GM21360 (cell line): Measurements from ENCODE around the gene VTI1A.
"Not testable (repeated sequence)": the region's sequence is repeated elsewhere in the genome, so short reads cannot be mapped to it uniquely, and the experiment has no call there.

ENCODE experiments used
- ATAC-seq: cut with Tn5 transposase; IDR thresholded peaks from one replicate; pipeline ENCODE4 v1.9.1; 2021; ENCODE audit warnings: mild to moderate bottlenecking, moderate library complexity; ENCODE audit not compliant: unreplicated experiment

VTI1A gene

DNA sequence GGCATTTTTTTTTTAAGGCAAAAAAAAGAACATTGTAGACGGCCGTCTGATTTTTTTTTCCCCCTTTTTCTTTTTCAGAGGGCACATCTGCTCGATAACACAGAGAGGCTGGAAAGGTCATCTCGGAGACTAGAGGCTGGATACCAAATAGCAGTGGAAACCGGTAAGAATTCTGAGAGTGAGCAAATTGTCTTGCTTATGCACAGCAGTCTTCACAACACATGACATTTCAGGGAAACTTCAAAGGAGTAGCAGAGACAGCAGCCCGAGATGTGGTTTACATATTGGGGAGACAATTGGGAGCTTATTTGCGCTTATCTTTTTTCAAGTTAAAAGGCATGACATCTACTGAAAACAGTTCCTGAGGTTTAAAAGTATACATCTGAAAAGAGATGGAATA is 91.2 kb downstream of the VTI1A start:
- ATAC-seq: no peak

DNA sequence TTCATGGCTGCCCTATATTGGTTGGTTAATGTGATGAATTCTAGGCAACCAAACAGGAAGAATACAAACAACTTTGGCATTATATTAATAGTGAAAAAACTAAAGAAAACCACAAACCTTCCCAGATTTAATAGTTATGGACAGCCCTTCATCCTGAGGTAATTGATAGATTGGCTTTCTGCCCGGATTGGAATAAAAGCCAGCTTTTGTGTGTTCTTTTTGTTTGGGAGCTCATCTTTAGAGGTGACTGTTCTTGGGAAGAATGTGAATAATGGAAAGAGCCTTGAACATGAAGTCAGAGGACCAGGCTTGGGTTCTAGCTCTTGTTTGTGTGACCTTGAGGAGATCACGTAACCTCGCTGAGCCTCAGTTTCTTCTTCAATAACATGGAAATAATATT is 92.3 kb downstream of the VTI1A start:
- no peak for ATAC-seq

DNA sequence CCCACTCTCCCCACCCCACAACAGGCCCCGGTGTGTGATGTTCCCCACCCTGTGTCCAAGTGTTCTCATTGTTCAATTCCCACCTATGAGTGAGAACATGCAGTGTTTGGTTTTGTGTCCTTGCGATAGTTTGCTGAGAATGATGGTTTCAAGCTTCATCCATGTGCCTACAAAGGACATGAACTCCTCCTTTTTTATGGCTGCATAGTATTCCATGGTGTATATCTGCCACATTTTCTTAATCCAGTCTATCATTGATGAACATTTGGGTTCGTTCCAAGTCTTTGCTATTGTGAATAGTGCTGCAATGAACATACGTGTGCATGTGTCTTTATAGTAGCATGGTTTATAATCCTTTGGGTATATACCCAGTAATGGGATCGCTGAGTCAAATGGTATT is 95.8 kb downstream of the VTI1A start:
- not testable (repeated sequence) for ATAC-seq

DNA sequence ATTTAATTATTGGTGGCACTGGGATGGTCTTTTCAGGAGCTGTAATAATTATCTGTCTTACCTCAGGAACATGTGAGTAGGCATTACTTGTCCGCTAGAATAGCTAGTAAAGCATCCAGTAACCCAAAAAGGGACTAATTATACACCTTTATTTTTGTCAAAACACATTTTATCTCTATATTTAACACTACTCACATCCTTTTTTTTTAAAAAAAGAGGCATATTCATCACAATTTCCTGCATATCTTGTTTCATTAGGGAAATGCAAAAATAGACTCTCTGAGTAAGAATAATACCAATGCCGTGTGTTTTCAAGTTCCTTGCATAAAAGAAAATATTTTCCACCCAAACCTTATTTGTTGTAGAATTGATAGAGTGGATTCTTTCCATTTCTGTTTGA is 99.5 kb downstream of the VTI1A start:
- ATAC-seq: peak; percentile 46

DNA sequence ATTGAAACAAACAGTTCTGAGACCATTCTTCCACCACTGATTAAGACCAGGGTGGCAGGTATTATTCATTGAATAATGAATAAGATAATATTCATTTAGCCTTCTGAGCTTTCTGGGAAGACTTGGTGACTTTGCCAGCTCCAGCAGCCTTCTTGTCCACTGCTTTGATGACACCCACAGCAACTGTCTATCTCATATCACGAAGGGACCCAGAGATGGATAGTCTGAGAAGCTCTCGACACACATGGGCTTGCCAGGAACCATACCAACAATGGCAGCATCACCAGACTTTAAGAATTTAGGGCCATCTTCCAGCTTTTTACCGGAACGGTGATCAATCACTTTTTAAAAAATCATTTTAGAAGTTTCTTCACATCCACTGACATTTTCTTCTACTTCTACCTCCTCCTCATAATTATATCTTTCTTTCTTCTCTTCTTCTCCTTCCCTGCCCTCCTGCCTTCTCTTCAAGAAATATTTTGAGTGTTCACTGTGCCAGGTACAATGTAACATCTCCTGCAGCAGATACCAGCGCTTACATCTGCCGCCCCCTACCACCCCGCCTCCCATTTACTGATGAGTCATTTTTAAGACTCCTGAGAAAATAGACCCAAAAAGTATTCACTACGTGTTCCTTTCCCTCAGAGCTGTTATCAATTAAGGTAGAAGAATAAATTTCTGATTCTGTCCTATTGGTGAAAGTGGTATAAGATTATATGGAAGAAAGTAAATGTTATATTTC is 101.7 kb downstream of the VTI1A start:
- ATAC-seq: no peak

DNA sequence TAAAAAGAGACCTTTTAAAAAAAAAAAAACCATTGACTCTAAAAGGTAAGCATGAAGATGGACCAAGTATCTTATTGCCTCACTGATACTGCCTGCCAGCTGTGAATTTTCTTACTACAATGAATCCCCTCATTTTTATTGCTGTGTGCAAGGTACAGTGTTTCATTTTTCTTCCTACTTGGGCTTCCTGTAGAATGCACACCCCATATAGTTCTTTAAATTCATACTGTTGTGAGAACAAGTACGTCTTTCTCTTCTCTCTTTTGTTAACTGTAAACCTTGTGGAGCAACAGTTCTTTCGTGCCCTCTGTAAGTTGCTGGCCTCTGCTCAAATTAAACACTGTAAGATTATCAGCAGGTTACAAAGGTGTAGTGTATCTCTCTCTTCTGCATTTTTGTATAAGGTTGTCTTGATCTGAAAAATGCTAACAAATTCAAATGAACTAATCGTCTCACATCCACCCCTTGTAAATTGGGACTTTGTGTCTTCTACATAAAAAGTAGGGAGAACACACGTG is 105.6 kb downstream of the VTI1A start:
- no peak for ATAC-seq

DNA sequence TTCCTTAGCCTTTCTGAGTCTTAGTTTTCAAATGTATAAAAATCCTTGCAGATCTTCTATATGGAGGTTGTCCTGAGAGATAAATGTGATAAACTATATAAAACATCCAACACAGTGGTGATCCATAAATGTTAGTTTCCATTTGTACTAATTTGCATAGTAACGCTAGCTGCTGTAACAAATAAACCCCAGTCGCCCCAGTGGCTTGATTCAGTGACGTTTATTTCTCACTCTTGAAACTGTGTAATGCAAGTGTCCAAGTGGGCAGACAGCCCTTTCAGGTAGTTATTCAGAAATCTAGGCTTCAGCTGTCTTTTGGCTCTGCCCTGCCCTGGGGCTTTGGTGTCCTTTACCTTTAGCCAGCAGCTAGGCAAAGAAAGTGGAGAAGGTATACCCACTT is 106.3 kb downstream of the VTI1A start:
- no peak for ATAC-seq

DNA sequence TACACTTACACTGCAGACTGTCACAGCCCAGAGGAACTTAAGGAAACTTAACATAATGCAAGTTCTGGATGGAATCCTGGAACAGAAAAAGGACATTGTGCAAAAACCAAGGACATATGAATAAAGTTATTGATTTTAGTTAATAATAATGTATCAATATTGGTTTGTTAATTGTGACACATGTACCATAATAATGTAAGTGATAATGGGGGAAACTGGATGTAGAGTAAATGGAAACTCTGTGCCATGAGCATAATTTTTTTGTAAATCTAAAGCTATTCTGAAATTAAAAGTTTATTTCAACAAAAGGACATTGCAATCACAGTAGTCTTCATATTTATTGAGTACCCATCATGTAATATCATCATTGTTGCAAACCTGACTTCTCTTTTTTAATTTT is 107.2 kb downstream of the VTI1A start:
- ATAC-seq: no peak

DNA sequence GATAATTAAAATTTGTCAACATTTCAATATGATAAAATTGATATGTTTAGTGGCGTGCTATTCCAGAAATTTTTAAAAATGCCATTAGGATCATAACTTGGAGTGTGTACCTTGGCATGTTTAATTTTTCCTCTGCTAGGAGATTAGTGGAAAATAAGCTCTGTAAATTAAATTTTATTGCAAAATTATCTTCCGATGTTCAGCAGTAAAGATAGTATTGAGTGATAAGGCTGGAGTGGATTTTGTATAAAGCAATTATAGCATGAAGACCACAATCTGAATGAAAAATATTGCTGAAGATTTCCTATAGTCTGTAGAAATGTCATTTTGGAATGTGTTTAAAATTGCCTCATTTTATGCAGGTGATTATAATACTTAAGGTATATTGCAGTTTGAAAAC is 110.2 kb downstream of the VTI1A start:
- no peak for ATAC-seq

DNA sequence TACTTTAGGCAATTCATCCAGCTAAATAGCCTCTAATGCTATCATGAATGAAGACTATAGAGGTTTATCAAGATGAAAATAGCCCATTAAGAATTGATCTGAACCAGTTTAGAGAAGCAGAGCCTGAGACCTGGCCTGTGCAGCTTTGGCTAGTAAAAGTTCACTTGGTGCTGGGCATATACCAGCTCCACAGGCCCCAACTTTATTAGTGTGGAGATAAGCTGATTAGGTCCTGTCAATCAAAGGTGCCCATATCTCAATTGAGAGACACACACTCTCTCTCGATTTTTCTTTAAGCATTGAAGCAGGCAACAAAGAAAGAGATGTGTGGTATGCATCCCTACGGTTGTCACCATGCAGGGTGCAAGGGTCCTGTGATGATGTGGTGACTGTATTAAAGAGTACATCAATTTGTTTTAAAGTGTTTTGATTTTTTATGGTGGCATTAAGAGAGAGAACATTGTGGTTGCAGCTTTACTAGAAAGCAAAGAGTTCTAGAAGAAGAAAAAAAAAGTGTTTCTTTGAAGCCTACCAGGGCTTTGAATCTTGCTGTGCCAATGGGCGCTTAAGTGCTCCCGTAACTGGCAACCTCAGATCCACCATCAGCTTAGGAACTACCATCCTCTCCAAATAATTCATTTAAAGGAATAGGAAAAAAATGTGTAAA is 111.6 kb downstream of the VTI1A start:
- ATAC-seq: no peak

DNA sequence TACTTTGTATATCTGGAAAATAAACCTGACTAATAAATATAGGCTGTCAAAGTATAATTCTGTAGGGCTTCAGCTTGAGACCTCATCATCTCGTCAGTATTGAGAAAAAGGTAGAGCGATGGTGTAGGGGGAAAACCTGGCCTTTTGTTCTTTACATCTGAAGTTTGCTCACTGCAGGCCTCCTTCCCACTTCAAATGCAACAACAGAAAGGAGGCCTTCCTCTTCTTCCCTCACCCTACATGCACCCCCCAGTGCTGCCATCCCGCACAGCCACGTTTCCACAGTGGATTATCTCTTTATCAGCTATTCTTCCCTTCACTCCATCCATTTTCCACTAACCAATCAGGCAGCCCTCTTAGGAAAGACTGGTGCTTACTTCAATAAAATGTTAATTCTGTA is 112.3 kb downstream of the VTI1A start:
- ATAC-seq: no peak

DNA sequence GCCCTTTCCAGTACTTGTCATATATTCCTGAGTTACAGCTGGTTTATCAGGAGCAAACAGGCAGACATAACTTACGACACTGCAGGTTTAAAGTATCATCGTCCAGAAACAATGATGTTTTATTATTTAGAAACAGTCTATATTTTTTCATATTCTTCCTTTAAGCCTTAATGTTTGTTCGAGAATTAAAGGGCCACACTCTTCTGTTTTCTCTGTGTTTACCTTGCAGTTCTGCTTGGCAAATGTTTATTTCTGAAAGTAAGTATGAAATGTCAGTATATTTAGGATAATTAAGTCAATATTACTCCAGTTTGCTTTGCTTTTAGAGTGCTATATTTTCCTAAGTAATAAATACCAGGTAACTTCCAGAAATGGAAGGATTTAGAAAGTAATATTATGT is 115.1 kb downstream of the VTI1A start:
- ATAC-seq: no peak

DNA sequence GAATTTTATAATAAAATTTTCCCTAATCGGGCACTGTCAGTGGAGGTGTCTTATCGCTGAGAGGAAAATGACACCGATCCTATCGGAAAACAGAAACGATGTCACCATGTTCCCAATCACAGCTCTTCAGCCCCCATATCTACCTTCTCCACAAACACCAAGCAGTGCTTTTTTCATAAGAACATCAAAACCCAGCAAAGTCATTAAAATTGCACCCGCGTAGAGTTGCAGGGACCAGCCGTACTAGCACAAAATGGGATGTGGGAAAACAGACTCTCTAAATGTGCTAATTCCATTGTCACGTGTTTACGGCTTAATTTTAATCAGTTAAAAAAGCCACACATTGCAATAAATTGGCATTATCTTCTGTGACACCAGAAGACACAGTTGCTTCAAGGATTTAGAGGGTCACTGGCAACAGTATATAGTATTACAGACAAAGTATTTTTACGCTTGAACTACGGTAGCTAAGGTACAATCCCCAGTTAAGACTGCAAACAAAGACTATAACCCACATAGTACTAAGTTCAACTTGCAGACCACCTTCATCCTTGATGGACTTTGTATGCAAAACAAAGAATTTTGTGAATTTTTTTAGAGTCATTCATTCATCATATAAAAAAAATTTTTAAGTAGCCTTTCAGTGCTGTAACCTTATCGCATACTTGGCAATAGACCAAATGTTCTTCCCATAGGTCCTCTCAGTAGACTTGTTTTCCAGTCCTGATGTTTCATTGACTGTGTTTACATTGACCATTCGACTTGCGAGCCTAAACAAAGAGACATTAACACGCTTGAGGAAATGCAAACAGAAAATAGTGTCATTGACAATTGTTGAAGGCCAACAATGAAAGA is 116.0 kb downstream of the VTI1A start:
- no peak for ATAC-seq

DNA sequence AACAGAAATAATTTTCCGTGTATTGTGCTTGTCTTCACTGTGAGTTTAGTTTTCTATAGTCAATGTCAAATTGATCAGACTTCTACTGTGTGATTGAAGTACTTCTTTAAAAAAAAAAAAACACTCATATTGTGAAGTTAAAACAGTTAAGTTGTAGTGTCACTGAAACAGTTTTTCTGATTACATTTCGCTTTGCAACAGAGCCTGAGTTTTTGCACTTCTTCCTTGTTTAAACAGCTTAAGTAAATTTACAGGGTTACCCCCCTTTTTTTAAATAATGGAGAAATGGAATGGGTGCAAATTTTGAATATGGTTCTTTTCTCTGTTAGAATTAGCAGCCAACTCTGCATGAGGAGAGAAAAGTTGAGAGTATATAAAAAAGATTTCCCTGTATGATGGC is 117.3 kb downstream of the VTI1A start:
- no peak for ATAC-seq

DNA sequence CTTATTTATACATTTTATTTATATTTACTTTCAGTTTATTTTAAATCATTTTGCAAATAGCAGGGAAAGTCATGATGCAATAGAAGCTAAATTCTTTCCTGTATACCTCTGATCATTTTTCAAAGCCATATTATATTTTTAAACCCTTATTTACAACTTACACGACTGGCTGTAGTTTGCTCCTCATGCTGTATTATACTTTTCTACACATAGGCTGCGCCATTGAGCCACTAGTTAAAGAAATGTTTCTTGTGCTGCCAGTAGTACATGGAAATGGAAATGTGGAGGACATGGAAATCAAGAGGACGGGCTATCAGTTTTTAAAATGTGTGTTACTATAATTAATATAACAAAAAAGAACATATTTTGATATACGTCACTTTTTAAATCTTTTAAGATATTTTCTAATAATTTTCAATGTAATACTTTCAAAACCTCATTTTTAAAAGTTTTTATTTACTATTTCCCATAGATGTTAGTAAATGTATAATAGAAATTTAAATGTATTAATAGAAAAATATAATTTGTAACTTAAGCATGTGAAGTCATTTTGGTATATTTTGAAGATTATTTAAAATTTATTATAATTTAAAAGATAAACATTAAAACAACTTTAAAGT is 118.5 kb downstream of the VTI1A start:
- ATAC-seq: no peak

DNA sequence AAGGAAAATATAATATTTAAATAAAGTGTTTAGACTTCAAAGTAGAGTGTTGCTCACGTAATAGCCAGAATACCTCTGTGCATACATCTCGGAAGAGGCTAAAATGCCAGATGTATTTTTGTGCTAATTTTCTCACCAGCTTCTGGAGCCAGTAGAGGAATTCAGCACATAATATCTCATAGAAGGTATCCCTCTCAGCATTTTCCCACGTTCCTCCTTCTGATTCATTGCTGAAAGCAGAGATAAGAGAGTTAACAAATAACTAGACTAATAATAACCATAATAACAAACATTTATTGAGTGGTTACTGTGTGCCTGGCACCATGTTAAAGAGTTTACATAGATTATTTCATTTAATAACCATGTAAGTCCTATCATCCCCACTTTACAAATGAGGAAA is 123.6 kb downstream of the VTI1A start:
- no peak for ATAC-seq

DNA sequence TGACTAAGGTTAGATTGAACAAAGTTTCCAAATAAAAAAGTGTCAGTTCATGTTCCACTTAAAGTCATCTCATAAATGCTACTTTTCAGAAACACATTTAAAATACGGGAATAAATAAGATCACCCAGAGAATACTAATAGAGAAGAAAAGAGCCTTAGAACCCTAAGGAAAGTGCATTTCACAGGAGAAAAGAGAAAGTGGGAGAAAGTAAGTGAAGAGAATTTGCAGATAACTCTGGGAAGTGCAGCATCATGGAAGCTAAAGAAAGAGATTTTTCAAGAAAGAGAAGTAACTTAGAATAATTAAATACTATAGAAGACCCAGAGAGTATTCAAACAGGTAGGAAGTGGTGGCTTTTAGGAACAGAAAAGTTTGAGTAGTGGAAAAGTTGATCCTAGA is 132.6 kb downstream of the VTI1A start:
- ATAC-seq: no peak

DNA sequence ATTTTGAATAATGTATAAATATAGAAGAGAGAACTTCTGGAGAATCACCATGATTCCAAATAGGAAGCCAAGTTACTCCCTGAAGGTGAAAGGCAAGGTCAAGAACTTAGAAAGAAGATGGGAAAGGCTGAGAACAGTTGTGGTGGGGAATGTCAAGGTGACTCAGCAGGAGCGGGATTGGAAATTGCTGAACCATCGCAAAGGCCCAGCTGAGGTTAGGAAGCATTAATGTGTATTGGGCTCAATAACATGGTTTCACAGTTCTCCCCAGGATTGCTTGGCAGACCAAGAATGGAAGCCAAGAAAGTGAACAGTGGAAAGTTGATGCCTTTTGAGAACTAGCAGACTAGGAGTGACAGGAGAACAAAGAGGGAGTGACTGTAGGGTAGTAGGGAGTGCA is 133.3 kb downstream of the VTI1A start:
- ATAC-seq: no peak

DNA sequence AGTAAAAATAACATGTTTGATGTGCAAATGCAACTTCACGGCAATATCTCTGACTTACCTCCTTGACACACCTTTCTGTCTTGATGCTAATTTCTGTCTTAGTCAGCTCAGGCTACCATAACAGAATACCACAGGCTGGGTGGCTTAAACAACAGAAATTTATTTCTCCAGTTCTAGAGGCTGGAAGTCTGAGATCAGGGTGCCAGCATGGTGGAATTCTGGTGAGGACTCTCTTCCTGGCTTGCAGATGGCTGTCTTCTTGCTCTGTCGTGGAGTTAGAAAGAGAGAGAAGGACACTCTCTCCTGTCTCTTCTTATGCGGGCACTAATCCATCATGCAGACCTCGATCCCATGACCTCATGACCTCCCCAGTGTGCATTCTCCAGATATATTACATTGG is 134.9 kb downstream of the VTI1A start:
- ATAC-seq: no peak

DNA sequence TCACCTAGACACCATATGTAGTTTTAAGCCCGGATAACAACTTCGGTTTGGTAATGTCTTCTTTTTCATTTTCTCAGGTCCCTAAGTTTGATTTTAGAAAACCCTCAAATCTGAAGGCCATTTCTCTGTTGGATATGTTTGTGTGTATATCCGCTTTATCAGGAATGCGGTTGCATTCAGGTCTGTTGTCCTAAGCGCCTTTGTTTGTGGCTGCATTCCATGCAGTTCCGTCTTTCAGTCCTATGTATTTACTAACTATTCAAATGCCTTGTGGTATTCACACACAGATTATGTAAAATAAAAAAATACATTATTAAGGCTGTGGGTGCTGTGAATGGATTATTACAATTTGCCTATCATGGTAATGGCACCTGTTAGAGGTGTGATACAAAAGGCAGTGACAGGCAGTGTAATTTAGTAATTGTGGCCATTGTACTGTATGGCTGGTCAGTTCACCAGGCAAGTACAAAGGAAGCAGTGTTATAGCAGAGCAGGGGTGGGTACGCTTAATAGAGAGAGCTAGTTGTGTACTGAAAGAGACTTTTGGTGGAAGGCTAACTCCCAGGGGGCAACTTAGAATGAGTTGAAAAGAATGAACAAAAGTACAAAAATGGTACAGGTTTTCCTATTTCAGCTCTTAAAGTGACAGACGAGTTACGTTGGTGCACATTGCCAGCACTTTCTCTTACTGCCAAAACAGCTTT is 136.4 kb downstream of the VTI1A start:
- ATAC-seq: no peak

DNA sequence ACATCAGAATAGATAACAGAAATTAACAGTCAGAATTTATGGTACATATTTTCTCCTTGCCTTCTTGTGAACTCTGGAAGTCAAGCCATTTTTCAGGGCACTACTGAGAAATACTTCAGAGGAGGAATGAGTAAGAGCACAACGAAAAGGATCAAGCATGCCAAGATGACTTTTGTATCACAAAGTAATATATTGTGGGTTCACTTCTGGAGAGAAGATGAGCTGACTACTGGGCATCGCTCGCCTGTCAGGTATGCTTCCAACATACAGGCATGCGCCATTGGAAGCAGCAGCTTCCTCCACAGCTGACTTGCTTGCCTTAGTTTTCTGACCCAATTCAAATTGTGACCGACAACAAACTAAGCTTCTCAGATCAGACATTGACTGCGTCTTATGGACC is 137.3 kb downstream of the VTI1A start:
- no peak for ATAC-seq
